Osteoblast (primary cell): Measurements from ENCODE around the gene YY1. TPM values are rescaled to one million over a fixed set of nuclear protein-coding genes. Genes with fewer than 3 reads are reported as not detected.
A peak's percentile ranks its signal among the peaks of the same experiment; 100 is the strongest.

Experiments
- DNase-seq: peaks from one replicate; pipeline ENCODE4 v3.0.0; 2011; ENCODE audit warnings: low spot score, mixed read lengths; ENCODE audit not compliant: insufficient read length; ENCODE audit errors: missing footprints
- H2AFZ ChIP-seq: 2 replicates; pipeline ENCODE4 v1.6.0; 2011; ENCODE audit warnings: mild to moderate bottlenecking, low read length
- H3K27ac ChIP-seq: 2 replicates; pipeline ENCODE4 v1.5.1; 2011; ENCODE audit warnings: mild to moderate bottlenecking, low read depth, low read length, moderate library complexity
- H3K27me3 ChIP-seq: 2 replicates; pipeline ENCODE4 v1.6.0; 2012; ENCODE audit warnings: mild to moderate bottlenecking, control low read depth, inconsistent platforms, low read length, moderate library complexity; ENCODE audit not compliant: insufficient read depth
- H3K36me3 ChIP-seq: 2 replicates; pipeline ENCODE4 v1.5.1; 2011; ENCODE audit warnings: mild to moderate bottlenecking, low read length, control low read depth, moderate library complexity; ENCODE audit not compliant: insufficient read depth
- H3K4me1 ChIP-seq: 2 replicates; pipeline ENCODE4 v1.5.1; 2011; ENCODE audit warnings: mild to moderate bottlenecking, low read length, control low read depth, moderate library complexity; ENCODE audit not compliant: insufficient read depth
- H3K4me2 ChIP-seq: 2 replicates; pipeline ENCODE4 v1.6.0; 2011; ENCODE audit warnings: mild to moderate bottlenecking, low read length; ENCODE audit not compliant: insufficient read depth
- H3K4me3 ChIP-seq: fragments of 200-600 bp; sonication (generic); 3 replicates; pipeline ENCODE4 v1.5.1; 2012; ENCODE audit warnings: mild to moderate bottlenecking, low read length, inconsistent platforms; ENCODE audit not compliant: insufficient read depth
- H3K79me2 ChIP-seq: 2 replicates; pipeline ENCODE4 v1.6.0; 2012; ENCODE audit warnings: mild to moderate bottlenecking, low read length, control low read depth, inconsistent platforms; ENCODE audit not compliant: insufficient read depth
- H3K9me3 ChIP-seq: 2 replicates; pipeline ENCODE4 v1.5.1; 2011; ENCODE audit warnings: low read depth, low read length, control low read depth
- H4K20me1 ChIP-seq: 2 replicates; pipeline ENCODE4 v1.6.0; 2012; ENCODE audit warnings: mild to moderate bottlenecking, low read length, control low read depth; ENCODE audit not compliant: insufficient read depth
- total RNA-seq: library from RNA; depleted of rRNA; stranded (reverse); fragments of >200 nt; gene quantifications from 2 replicates; pipeline ENCODE4 v1.2.3, GENCODE V29; 2012
- TF ChIP-seq, protein P1 (sequence below): IDR thresholded peaks from 2 replicates; pipeline ENCODE4 v1.5.1; 2011; ENCODE audit warnings: mild to moderate bottlenecking, low read depth, low read length, moderate library complexity; ENCODE audit errors: extremely low read depth

The YY1 gene
- total RNA-seq, 1 donor, result 45.2 TPM

GRCh38 chr14:100213587-100213955 lies 25.4 kb upstream of the YY1 start:
- no peaks in the 10 kb centered on the region for H3K27me3 ChIP-seq

GRCh38 chr14:100213956-100214769 lies 24.8 kb upstream of the YY1 start:
- H3K36me3 ChIP-seq, result no peaks in the 10 kb centered on the region
- peak overlapping the region; percentile 83 for H3K4me3 ChIP-seq
- peaks cover 8% of the 10 kb centered on the region for H4K20me1 ChIP-seq
- TF ChIP-seq, protein P1, sequence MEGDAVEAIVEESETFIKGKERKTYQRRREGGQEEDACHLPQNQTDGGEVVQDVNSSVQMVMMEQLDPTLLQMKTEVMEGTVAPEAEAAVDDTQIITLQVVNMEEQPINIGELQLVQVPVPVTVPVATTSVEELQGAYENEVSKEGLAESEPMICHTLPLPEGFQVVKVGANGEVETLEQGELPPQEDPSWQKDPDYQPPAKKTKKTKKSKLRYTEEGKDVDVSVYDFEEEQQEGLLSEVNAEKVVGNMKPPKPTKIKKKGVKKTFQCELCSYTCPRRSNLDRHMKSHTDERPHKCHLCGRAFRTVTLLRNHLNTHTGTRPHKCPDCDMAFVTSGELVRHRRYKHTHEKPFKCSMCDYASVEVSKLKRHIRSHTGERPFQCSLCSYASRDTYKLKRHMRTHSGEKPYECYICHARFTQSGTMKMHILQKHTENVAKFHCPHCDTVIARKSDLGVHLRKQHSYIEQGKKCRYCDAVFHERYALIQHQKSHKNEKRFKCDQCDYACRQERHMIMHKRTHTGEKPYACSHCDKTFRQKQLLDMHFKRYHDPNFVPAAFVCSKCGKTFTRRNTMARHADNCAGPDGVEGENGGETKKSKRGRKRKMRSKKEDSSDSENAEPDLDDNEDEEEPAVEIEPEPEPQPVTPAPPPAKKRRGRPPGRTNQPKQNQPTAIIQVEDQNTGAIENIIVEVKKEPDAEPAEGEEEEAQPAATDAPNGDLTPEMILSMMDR, result no peak
- no peaks in the 10 kb centered on the region for H3K9me3 ChIP-seq
- peak overlapping the region; percentile 89 for H2AFZ ChIP-seq
- peak overlapping the region; percentile 56 for H3K27ac ChIP-seq
- no peaks in the 10 kb centered on the region for H3K4me1 ChIP-seq
- no peaks in the 10 kb centered on the region for H3K27me3 ChIP-seq
- no peaks in the 10 kb centered on the region for H3K79me2 ChIP-seq
- DNase-seq, result peak; percentile 98
- peak overlapping the region; percentile 81 for H3K4me2 ChIP-seq

More at GRCh38 chr14:100213587-100213955, 25.4 kb upstream of the YY1 start:
- Histone ChIP-seq H3K4me3 (peak overlapping the region; percentile 83), H4K20me1 (peaks cover 5% of the 10 kb centered on the region), H3K9me3 (no peaks in the 10 kb centered on the region), H3K79me2 (no peaks in the 10 kb centered on the region), H3K4me2 (peak overlapping the region; percentile 81), H3K4me1 (no peaks in the 10 kb centered on the region), H2AFZ (peak overlapping the region; percentile 89), H3K27ac (no peak overlapping the region), H3K36me3 (no peaks in the 10 kb centered on the region)
- no peak for DNase-seq
- TF ChIP-seq, protein P1, result no peak

GRCh38 chr14:100214770-100215083 lies 24.2 kb upstream of the YY1 start:
- H2AFZ ChIP-seq, result peak overlapping the region; percentile 52
- H3K9me3 ChIP-seq, result no peaks in the 10 kb centered on the region
- no peak for DNase-seq
- TF ChIP-seq, protein P1, result no peak
- no peaks in the 10 kb centered on the region for H3K4me1 ChIP-seq
- no peaks in the 10 kb centered on the region for H3K36me3 ChIP-seq
- no peaks in the 10 kb centered on the region for H3K27me3 ChIP-seq
- H4K20me1 ChIP-seq, result peaks cover 10% of the 10 kb centered on the region
- no peaks in the 10 kb centered on the region for H3K79me2 ChIP-seq
- H3K4me2 ChIP-seq, result peak overlapping the region; percentile 81
- H3K4me3 ChIP-seq, result peak overlapping the region; percentile 83
- no peak overlapping the region for H3K27ac ChIP-seq

GRCh38 chr14:100215330-100215885 lies 23.5 kb upstream of the YY1 start:
- Histone ChIP-seq H4K20me1 (peaks cover 10% of the 10 kb centered on the region), H2AFZ (no peak overlapping the region), H3K4me3 (no peak overlapping the region), H3K27ac (no peak overlapping the region), H3K9me3 (no peaks in the 10 kb centered on the region), H3K27me3 (no peaks in the 10 kb centered on the region), H3K79me2 (no peaks in the 10 kb centered on the region), H3K4me1 (no peaks in the 10 kb centered on the region), H3K36me3 (no peaks in the 10 kb centered on the region), H3K4me2 (no peak overlapping the region)
- peak; percentile 14 for DNase-seq
- TF ChIP-seq, protein P1, result no peak
